Tibial nerve (tissue), 4 donors: Measurements from ENCODE around the gene UGT1A1. TPM values are rescaled to one million over a fixed set of nuclear protein-coding genes. Genes with fewer than 3 reads are reported as not detected.

Source experiments
- DNase-seq, 2 donors: peaks; one replicate each; pipeline ENCODE4 v3.0.0-alpha.2; 2019; ENCODE audit warnings: low spot score in 2 of 2
- H3K27ac ChIP-seq, 4 donors: fragments of 200-600 bp; sonication (generic) in 3 of 4; one replicate each; pipeline ENCODE4 v1.5.1; 2017 to 2019; ENCODE audit warnings: mild to moderate bottlenecking in 1 of 4
- H3K27me3 ChIP-seq, 2 donors: fragments of 200-600 bp; sonication (generic) in 1 of 2; one replicate each; pipeline versions ENCODE4 v1.5.1 to v1.6.0; 2017 to 2019
- H3K36me3 ChIP-seq, 3 donors: fragments of 200-600 bp; sonication (generic); one replicate each; pipeline ENCODE4 v1.5.1; 2018 to 2019
- H3K4me1 ChIP-seq, 4 donors: fragments of 200-600 bp; sonication (generic) in 3 of 4; one replicate each; pipeline ENCODE4 v1.5.1; 2017 to 2019
- H3K4me3 ChIP-seq, 4 donors: fragments of 200-600 bp; sonication (generic) in 3 of 4; one replicate each; pipeline ENCODE4 v1.5.1; 2017 to 2019; ENCODE audit warnings: mild to moderate bottlenecking in 1 of 4, moderate library complexity in 1 of 4
- H3K9me3 ChIP-seq, 4 donors: fragments of 200-600 bp; sonication (generic) in 3 of 4; one replicate each; pipeline ENCODE4 v1.5.1; 2017 to 2019
- CTCF ChIP-seq, 5 experiments: fragments of 200-600 bp in 3 of 5; fragments of 450-650 bp in 2 of 5; sonication (generic) in 3 of 5; IDR thresholded peaks; one replicate each; pipeline ENCODE4 v1.5.1; 2016 to 2019; ENCODE audit warnings: antibody characterized with exemption in 5 of 5, mild to moderate bottlenecking in 3 of 5, moderate library complexity in 2 of 5
- EP300 ChIP-seq, 2 donors: sonication (generic); formaldehyde crosslinking; IDR thresholded peaks; one replicate each; pipeline ENCODE4 v1.6.1; 2017; ENCODE audit warnings: antibody characterized with exemption in 2 of 2, mild to moderate bottlenecking in 1 of 2
- POLR2A ChIP-seq, 2 donors: fragments of 450-650 bp; IDR thresholded peaks; one replicate each; pipeline ENCODE4 v1.6.1; 2017; ENCODE audit warnings: antibody characterized with exemption in 2 of 2, mild to moderate bottlenecking in 2 of 2, moderate library complexity in 2 of 2
- WGBS, 2 donors: methylation state at CpG; one replicate each; pipeline ENCODE4 v1.1.5; 2018; 5-methylcytosine and 5-hydroxymethylcytosine counted together
- total RNA-seq, 4 donors: library from RNA; depleted of rRNA; stranded (reverse); fragments of >200 nt; gene quantifications; one replicate each; pipeline ENCODE4 v1.1.0, GENCODE V29; 2016

Gene UGT1A1
- total RNA-seq, 4 donors from 2014 or later = not detected

- no peak overlapping the region for H3K4me3 ChIP-seq
- H3K4me1 ChIP-seq = no peaks in the 10 kb centered on the region
- WGBS, 2 donors = 78 to 80% methylated on average over 6 of the region's 6 CpGs
- H3K36me3 ChIP-seq = no peaks in the 10 kb centered on the region
- no peak overlapping the region for H3K27ac ChIP-seq
- H3K9me3 ChIP-seq = no peaks in the 10 kb centered on the region
- H3K27me3 ChIP-seq = no peaks in the 10 kb centered on the region
- TF ChIP-seq EP300 (IDR thresholded peaks at IDR 0.05) (no peak), CTCF (IDR thresholded peaks at IDR 0.05) (no peak), POLR2A (IDR thresholded peaks at IDR 0.05) (no peak)
- DNase-seq = no peak
Measured at GRCh38 chr2:233820774-233821105, 60.7 kb downstream of the UGT1A1 start.

- Histone ChIP-seq H3K36me3 (no peaks in the 10 kb centered on the region), H3K27me3 (no peaks in the 10 kb centered on the region), H3K9me3 (no peaks in the 10 kb centered on the region), H3K4me1 (no peaks in the 10 kb centered on the region), H3K4me3 (no peak overlapping the region), H3K27ac (no peak overlapping the region)
- 75 to 84% methylated on average over 3 of the region's 3 CpGs for WGBS, 2 donors
- TF ChIP-seq EP300 (IDR thresholded peaks at IDR 0.05) (no peak), CTCF (IDR thresholded peaks at IDR 0.05) (no peak)
- DNase-seq = no peak
Measured at GRCh38 chr2:233821196-233821595, 61.1 kb downstream of the UGT1A1 start.

DNA sequence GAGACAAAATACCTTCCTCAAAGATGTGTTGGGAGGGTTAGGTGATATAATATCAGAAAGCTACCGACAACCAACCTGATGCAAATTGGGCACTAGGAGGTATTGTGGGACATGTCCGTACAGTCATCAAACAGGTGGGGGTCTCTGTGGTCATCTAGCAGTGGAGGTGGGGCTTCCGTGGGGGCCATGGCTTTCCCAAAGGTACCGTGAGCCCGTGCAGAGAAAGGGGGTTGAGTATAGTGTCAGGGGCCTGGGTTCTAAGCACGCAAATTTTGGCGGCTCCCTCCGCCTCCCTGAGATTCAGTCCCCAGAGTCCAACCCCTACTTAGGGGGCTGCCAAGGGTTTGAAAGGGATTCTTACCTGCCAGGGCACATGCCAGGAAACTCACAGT lies 61.6 kb downstream of the UGT1A1 start:
- TF ChIP-seq CTCF (IDR thresholded peaks at IDR 0.05) (no peak), POLR2A (IDR thresholded peaks at IDR 0.05) (no peak), EP300 (IDR thresholded peaks at IDR 0.05) (no peak)
- DNase-seq = no peak
- H3K27me3 ChIP-seq = no peaks in the 10 kb centered on the region

GRCh38 chr2:233822101-233822771 lies 62.2 kb downstream of the UGT1A1 start:
- DNase-seq = no peak
- no peak overlapping the region for H3K4me3 ChIP-seq
- no peaks in the 10 kb centered on the region for H3K9me3 ChIP-seq
- TF ChIP-seq CTCF (IDR thresholded peaks at IDR 0.05) (no peak), POLR2A (IDR thresholded peaks at IDR 0.05) (no peak)
- H3K27me3 ChIP-seq = no peaks in the 10 kb centered on the region
- 84 to 91% methylated on average over 8 to 15 of the region's 21 CpGs for WGBS, 2 donors
- H3K36me3 ChIP-seq = no peaks in the 10 kb centered on the region
- no peak overlapping the region for H3K27ac ChIP-seq
- H3K4me1 ChIP-seq = no peaks in the 10 kb centered on the region

More for the DNA sequence above, 61.6 kb downstream of the UGT1A1 start:
- Histone ChIP-seq H3K36me3 (no peaks in the 10 kb centered on the region), H3K4me1 (no peaks in the 10 kb centered on the region), H3K4me3 (no peak overlapping the region), H3K9me3 (no peaks in the 10 kb centered on the region), H3K27ac (no peak overlapping the region)
- WGBS, 2 donors = 86 to 95% methylated on average over 6 to 7 of the region's 8 CpGs

Other genes starting within 250 kb of the UGT1A1 start
- gene USP40, start 193.5 kb upstream of the UGT1A1 start, total RNA-seq = 10 to 100 TPM; 41.7 to 68.0 (median 54.2) TPM
- gene UGT1A8, start 142.6 kb upstream of the UGT1A1 start, total RNA-seq = not detected
- not detected for gene UGT1A10, start 123.8 kb upstream of the UGT1A1 start, total RNA-seq
- not detected for gene UGT1A9, start 88.4 kb upstream of the UGT1A1 start, total RNA-seq
- gene UGT1A7, start 78.4 kb upstream of the UGT1A1 start, total RNA-seq = not detected
- gene UGT1A6, start 67.4 kb upstream of the UGT1A1 start, total RNA-seq = under 1 TPM in 1 of 4 donors, not detected in 3; 0.39 TPM
- gene UGT1A5, start 47.4 kb upstream of the UGT1A1 start, total RNA-seq = not detected
- gene UGT1A4, start 41.5 kb upstream of the UGT1A1 start, total RNA-seq = not detected
- not detected for gene UGT1A3, start 31.2 kb upstream of the UGT1A1 start, total RNA-seq
- not detected for gene MROH2A, start 18.1 kb downstream of the UGT1A1 start, total RNA-seq
- under 1 TPM in 2 of 4 donors, not detected in 2; 0.22 to 0.60 TPM for gene HJURP, start 94.3 kb downstream of the UGT1A1 start, total RNA-seq
- not detected for gene TRPM8, start 157.1 kb downstream of the UGT1A1 start, total RNA-seq